ENCODE measurements around the gene TKTL1. TPM values are rescaled to one million over a fixed set of nuclear protein-coding genes. Genes with fewer than 3 reads are reported as not detected.

The TKTL1 gene
- total RNA-seq, 1 donor from 2014 or later, result not detected

DNA sequence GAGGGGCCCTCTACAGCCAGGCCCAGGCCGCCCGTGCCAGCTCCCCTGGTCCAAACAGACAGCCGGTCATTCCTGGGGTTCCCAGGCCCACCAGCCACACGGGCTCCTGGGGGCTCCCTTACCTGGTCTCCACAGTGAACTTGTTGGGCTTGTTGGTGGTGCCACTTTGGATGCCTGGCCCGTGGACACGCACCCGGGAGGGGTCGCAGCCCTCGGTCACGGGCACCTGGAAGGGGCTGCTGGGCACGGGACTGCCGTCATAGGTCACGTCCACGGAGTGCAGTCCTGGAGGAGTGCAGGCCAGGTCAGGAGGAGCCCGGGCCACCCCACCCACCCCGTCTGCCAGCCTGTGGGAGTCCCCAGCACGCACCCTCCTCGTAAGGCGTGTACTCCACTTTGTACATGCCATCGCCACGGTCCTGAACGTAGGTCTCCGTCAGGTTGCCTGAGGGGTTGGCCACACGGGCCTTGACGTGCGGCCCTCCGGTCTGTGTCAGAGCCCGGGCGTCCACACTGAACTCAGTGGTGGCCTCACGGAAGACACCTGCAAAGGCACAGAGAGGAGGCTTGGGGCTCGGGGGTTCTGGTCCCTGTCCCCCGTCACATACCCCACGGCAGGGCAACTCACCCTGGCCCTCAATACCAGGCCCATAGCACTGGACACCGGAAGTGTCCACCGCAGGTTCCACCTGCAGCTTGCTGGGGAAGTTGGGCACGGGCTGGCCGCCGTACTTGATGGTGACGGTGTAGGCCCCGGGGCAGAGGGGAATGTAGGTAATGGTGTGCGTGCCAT is 64.0 kb downstream of the TKTL1 start:
- DNase-seq (ENCODE audit: low read depth, low spot score), result no peak

DNA sequence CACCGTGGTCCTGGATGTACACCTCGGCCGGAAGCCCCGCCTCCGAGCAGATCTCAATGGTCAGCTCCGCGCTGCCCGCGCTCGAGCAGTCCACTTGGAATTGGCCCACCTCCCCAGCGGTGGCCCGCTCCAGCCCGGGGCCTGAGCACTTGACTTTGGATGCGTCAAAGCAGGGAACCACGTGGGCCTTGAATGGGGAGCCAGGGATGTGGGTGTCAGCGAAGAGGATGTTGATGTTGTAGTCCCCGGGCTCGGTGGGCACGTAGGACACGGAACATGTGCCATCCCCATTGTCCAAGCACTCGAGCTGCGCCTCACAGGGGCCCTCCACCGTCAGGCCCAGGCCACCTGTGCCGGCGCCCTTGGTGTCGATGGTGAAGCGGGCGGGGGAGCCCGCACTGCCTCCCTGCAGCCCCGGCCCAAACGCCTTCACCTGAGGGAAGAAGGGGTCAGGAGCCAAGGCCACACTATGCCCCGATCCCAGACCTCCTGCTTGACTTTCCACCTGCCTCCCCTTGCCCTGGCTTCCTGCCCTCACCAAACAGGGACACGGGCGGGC is 64.6 kb downstream of the TKTL1 start:
- DNase-seq (ENCODE audit: low read depth, low spot score), result no peak

DNA sequence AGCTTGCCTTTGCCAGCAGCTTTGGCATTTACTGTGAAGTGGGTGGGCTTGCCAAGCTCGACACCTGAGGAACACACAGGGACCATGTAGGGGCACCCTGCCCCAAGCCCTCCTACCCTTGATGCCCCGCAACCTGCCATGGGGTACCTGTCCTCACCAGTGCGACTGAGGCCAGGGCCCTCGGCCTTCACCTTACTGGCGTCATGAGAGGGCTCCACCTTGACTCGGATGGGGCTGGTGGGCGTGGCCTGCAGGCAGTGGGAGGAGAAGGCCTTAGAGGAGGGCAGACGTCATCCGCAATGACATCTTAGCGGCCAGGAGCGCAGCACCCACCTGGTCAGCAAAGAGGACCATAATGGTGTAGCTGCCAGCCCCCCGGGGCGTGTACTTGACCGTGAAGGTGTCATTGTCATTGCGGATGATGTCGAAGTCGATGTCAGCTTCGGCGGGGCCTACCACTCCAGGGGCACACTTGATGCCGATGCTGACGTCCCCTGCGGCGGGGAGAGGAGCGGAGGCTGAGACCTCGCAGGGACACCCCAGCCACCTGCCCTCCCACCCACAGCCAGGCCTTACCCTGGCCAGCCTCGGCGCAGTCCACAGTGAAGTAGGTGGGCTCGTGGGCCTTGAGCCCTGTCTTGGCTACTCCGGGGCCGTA is 66.6 kb downstream of the TKTL1 start:
- DNase-seq (ENCODE audit: low read depth, low spot score), result no peak

GRCh38 chrX:154363706-154364439 is 68.3 kb downstream of the TKTL1 start:
- no peak for DNase-seq (ENCODE audit: low read depth, low spot score)

DNA sequence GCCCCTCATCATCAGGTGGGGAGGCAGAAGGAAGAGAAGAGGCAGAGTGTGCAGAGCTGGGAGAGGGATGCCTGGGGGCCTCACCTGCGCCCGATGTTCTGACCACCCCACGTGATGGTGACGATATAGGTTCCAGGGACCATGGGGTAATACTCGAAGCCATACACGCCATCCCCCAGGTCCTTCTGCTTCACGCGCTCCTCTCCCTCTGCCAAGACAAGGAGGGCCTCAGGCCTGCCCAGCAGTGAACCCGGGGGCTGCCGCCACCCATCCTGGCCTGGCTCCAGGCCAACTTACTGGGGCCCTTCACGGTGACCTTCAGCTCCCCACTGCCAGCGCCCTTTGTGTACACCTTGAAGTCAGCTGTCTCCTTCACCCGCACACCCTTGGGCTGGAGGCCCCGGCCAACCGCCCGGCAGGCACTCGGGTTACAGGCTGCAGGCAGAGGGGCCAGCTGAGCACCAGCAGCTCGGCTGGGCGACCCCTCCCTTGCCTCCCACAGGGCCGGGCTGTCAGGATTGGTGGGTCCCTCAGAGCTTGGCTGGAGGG is 69.5 kb downstream of the TKTL1 start:
- DNase-seq (ENCODE audit: low read depth, low spot score), result no peak

DNA sequence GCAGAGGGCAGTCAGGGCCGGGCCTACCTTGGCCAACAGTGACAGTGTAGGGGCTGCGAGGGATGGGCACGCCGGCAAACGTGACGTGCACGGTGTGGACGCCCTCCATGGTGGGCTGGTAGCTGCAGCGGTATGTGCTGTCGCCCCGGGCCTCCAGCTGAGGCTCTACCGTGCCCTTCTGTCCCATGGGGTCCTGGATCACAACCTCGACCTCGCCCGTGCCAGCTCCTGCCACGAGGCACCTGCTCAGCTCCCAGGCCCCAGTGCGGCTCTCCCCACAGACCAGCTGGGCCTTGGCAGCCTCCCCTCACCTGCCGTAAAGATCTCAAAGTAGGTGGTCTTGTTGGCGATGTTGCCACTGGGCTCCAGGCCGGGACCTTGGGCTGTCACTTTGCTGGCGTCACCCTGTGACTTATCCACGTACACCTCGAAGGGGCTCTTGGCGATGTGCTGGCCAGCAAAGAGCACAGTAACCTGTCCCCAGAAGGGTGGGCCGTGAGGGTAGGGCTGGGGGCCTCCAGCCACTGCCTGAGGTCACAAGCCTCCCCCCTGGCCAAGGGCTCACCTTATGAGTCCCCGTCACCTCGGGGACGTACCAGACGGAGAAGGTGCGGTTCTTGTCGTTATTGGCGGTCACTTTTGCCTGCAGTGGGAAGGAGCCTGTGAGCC is 70.5 kb downstream of the TKTL1 start:
- DNase-seq (ENCODE audit: low read depth, low spot score), result no peak

- no peak for DNase-seq (ENCODE audit: low read depth, low spot score)
Measured at GRCh38 chrX:154366666-154367055, 71.1 kb downstream of the TKTL1 start.

DNA sequence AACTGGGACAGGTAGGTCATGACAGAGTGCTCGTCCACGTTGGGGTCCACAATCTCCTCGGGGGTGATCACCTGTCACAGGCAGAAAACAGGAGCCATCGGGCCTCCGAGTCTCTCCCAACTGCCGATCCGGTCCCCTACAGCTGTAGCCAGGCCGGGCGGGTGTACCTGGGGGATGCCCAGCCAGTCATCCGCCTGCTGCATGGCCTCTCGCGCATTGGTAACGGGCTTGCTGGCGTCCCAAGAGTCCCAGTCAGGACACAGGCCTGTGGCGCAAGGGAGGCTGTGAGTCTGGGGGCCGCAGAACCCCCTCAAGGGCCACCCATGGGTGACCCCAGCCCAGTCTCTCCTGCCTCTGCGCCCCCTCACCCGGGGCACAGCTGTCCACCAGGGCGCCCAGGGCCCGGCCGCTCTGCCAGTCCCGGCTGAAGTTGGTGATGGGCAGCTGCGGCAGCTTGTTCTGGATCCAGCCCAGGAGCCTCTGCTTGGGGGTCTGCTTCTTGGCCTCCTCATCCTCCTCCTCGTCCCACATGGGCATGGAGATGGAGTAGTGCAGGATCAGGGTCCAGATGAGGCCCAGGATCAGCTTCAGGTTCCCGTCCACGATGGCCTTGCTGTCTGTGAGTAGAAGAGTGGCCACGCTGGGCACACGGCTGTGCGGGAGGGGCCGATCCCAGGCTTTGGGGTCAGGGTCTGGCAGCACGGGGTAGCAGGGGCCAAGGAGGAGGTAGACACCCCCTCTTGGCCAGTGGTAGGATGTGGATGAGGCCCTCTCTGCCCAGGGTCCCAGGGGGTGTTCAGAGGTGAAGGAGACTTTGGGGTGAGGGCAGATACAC is 72.1 kb downstream of the TKTL1 start:
- DNase-seq (ENCODE audit: low read depth, low spot score), result no peak

DNA sequence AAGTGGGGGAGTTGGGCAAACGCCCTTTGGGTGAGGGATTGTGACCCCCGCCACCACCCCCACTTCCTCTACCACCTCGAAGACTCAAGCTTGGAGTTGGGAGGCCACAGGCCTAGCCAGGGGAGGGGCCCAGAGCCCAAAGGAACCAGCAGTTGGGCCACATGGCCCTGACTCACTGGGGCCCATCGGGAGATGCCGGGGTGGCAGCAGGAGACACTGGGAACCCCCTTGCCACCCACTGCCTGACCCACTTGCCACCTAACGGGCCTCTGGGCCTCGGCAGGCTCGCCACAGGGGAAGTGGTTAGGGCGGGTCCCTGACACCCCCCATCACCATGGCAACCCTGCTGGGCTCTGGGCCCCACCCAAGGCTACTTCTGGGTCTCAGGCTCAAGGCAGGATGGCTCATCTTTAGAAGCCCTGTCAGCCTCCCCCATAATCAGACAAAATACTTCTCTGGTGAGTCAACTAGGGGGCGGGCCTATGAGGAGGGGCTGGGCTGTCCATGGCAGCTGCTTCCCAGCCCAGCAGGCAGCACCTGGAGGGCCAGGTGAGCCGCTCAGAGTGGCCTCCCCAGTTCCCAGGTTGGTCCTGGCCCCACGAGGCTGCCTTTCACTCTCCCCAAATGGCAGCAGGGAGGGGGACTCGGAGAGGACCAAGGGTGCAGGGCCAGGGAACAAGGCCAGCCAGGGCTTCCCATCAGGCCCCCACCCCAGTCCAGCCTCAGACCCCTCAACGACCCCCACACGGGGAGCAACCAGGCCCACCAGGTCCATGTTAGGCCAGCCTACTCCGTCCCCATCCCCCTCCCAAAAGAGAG is 73.2 kb downstream of the TKTL1 start:
- DNase-seq (ENCODE audit: low read depth, low spot score), result peak; percentile 53

DNA sequence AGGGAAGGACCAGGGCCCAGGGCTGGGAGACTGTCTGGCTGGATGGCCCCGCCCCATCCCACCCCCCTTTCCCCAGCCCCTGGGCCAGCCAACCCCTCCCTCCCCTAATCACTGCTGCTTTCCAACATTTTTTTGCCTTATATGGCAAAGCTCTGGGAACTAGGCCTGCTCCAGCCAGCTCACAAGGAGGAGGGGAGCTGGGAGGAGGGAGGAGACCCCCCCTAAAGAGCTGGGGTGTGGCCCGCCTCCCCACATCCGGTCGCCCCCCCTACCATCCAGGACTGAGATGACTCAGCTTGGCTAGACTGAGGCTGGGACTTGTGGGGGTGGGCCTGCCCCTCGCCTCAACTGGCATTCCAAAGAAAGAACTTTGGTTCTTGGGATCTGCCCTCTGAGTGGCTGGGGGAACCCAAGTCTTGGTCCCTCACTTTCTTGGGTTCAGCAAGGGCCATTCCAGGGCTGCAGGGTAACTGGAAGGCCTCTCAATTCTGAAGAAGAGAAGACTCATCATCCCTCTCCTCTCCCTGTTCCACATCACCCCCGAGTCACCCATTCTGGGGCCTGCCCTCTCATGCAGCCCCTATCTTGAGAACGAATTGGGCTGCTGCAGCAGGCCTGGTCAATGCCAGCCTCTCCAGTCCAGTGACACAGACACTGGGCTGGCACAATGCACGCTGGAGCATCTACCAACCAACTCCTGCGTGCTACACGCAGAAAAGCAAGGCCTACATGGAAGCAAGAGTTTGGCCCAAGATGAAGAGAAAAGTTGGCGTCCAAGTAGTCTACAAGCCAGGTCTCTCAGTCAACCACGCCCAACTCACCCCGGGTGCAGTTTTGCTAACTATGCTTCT is 74.1 kb downstream of the TKTL1 start:
- DNase-seq (ENCODE audit: low read depth, low spot score), result peak; percentile 82

GRCh38 chrX:154370300-154371016 is 74.9 kb downstream of the TKTL1 start:
- DNase-seq (ENCODE audit: low read depth, low spot score), result no peak

DNA sequence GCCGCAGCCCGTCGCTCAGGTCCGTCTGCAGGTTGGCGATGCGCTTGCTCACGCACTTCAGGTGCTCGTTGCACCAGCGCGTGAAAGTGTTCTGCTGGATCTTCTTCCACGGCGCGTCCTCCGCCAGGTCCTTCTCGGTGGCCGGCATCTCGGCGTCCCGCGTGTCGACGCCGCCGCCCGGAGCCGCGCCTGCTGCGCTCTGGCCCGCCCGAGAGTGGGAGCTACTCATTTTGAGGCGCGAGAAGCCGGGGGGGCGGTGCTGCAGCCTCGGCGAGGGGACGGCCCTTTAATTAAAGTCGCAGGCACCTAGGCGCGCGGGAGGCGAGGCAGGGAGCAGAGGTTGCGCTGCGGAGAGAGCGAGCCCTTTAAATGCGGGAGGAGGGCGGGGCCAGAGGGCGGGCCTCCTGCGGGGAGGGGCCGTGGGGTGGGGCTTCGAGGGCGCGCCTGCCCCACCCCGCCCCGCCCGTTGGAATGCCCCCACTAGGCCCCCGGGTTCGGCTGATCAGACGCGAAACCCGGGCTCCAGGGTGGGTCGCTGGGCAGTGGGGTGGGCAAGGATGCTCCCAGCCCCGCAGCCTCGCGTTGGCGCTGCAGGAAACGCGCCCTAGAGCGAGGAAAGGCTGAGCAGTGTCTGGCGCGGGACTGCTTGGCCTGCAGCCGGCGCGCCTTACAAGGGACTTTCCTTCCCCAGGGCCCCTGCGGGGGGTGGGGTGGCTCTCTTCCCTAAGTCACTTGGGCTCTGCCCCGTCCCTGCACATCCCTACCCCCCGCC is 75.6 kb downstream of the TKTL1 start:
- peak; percentile 68 for DNase-seq (ENCODE audit: low read depth, low spot score)

DNA sequence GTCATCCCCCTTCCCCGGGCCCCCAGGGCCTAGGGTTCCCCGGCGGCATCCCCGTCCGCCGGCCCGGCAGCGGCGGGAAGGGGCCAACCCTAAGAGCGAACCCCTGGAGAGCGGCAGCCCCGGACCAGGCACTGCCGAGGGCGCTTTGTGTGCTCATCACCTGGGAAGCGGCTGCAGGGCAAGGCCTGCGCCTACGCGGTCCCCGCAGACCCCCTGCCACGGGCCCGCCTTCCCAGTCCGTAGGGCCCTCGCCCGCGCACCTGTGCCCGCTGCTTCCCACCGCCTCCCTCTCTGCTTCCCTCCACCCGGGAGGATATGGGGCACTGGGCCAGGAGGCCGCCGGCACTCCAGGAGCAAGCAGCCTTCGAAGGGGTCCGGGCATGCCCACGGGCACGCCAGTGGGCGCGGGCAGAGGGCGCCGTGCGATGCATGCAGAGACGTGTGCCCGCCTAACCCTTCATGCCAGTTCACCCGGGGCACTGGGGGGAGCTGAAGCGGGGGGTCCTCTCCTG is 76.2 kb downstream of the TKTL1 start:
- no peak for DNase-seq (ENCODE audit: low read depth, low spot score)

GRCh38 chrX:154372612-154373022 is 77.0 kb downstream of the TKTL1 start:
- DNase-seq (ENCODE audit: low read depth, low spot score), result no peak

DNA sequence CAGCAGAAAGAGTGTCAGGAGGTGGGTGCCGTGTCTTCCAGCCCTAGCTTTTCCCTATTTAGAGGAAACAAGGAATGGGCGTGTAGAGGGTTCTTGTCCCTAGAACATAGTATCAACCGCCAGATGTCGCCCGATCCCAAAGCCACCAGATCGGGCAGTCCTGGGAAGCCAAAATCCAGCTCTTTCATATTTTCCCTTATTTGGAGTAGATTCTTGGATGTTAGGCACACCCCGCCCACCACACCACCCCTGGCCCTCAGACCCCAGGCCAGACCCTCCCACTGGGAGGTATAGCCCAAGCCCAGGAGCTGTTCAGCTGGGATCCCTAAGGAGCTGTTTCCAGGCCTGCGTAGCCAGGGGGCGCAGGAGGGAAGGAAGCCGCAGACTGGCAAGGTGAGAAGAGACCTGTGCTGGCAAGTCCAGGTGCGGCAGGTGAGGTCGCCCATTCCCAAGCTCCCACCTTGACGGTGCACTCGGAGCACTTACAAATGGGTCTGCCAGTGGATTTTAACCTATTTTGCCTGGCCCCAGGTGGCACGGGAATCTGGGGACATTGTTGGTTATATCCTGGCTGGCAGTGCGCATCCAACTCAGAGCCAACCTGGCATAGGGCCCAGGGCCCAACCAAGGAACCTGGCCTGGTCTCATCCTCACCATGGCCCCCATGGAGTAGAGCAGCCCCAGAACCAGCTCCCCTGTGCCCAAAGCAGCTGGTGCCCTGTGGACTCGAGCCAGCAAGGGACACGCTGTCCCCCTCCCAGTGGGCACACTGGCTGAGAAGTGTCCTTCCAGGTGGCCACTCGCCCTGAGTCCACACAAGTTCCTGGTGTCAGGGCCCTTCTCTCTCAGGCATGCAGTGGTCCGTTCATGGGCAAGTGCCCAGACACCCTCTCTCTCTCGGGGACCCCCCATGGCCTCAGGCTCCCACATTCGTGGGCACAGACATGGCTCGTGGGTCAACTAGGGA is 78.0 kb downstream of the TKTL1 start:
- peak; percentile 37 for DNase-seq (ENCODE audit: low read depth, low spot score)
